ENCODE measurements around the gene SNED1. TPM values are rescaled to one million over a fixed set of nuclear protein-coding genes. Genes with fewer than 3 reads are reported as not detected.

Gene SNED1
- total RNA-seq, 4 donors from 2014 or later: 9.0 to 18.4 (median 17.1) TPM

GRCh38 chr2:241072553-241073165 is 74.2 kb downstream of the SNED1 start:
- peak in 1 of 2 donors; percentile 83 for DNase-seq (ENCODE audit: low spot score in 2 of 2)
- 73 to 74% methylated on average over 14 of the region's 14 CpGs for WGBS, 2 donors
- TF ChIP-seq CTCF (IDR thresholded peaks at IDR 0.05) (no peak), POLR2A (IDR thresholded peaks at IDR 0.05) (no peak)
- H3K4me3 ChIP-seq (ENCODE audit: low read depth, poor library complexity, severe bottlenecking): no peak overlapping the region
- intact Hi-C loops (cut with DNase I; ENCODE audit: low total_unique reads): no loop called here

GRCh38 chr2:241073166-241074064 is 75.0 kb downstream of the SNED1 start:
- 73 to 77% methylated on average over 21 to 24 of the region's 25 CpGs for WGBS, 2 donors
- peak in 1 of 2 donors; percentile 83 for DNase-seq (ENCODE audit: low spot score in 2 of 2)
- no peak for TF ChIP-seq CTCF (IDR thresholded peaks at IDR 0.05)
- no peak for TF ChIP-seq POLR2A (IDR thresholded peaks at IDR 0.05)
- no peak overlapping the region for H3K4me3 ChIP-seq (ENCODE audit: low read depth, poor library complexity, severe bottlenecking)
- intact Hi-C loops (cut with DNase I; ENCODE audit: low total_unique reads): no loop called here

- no peak overlapping the region for H3K4me3 ChIP-seq (ENCODE audit: low read depth, poor library complexity, severe bottlenecking)
- no peak for TF ChIP-seq CTCF (IDR thresholded peaks at IDR 0.05)
- TF ChIP-seq POLR2A (IDR thresholded peaks at IDR 0.05): no peak
- WGBS, 2 donors: 91 to 93% methylated on average over 16 of the region's 16 CpGs
- peak in 1 of 2 donors; percentile 75 for DNase-seq (ENCODE audit: low spot score in 2 of 2)
- intact Hi-C loops (cut with DNase I; ENCODE audit: low total_unique reads): no loop called here
Observed at GRCh38 chr2:241074065-241074818, 75.8 kb downstream of the SNED1 start.

GRCh38 chr2:241074901-241075540 is 76.6 kb downstream of the SNED1 start:
- intact Hi-C loops (cut with DNase I; ENCODE audit: low total_unique reads): no loop called here
- DNase-seq (ENCODE audit: low spot score in 2 of 2): peak in 1 of 2 donors; percentile 73
- no peak for TF ChIP-seq POLR2A (IDR thresholded peaks at IDR 0.05)
- TF ChIP-seq CTCF (IDR thresholded peaks at IDR 0.05): no peak
- no peak overlapping the region for H3K4me3 ChIP-seq (ENCODE audit: low read depth, poor library complexity, severe bottlenecking)
- 92 to 94% methylated on average over 16 of the region's 16 CpGs for WGBS, 2 donors

- intact Hi-C loops (cut with DNase I; ENCODE audit: low total_unique reads): loop anchor here (5.0 kb wide), 1 partner anchor 312 kb away; no protein-coding TSS in a partner anchor
- DNase-seq (ENCODE audit: low spot score in 2 of 2): peak in 1 of 2 donors; percentile 70
- no peak overlapping the region for H3K4me3 ChIP-seq (ENCODE audit: low read depth, poor library complexity, severe bottlenecking)
- TF ChIP-seq POLR2A (IDR thresholded peaks at IDR 0.05) (no peak), CTCF (IDR thresholded peaks at IDR 0.05) (no peak)
- WGBS, 2 donors: 78% methylated on average over 18 of the region's 18 CpGs
Observed at GRCh38 chr2:241080405-241081189, 82.2 kb downstream of the SNED1 start.

Measured in lower leg skin (tissue), 4 donors.